ENCODE measurements around the gene PKDCC.
"Not testable (repeated sequence)": the region's sequence is repeated elsewhere in the genome, so short reads cannot be mapped to it uniquely, and the experiment has no call there.

PKDCC gene

GRCh38 chr2:42030829-42031228 is 17.0 kb upstream of the PKDCC start:
- DNase-seq (ENCODE audit: low read depth in 2 of 2), result no peak

- DNase-seq (ENCODE audit: low read depth in 2 of 2), result no peak
Measured at GRCh38 chr2:42031281-42032223, 16.3 kb upstream of the PKDCC start.

- no peak for DNase-seq (ENCODE audit: low read depth in 2 of 2)
Measured at GRCh38 chr2:42032224-42032620, 15.6 kb upstream of the PKDCC start.

GRCh38 chr2:42032745-42033144 is 15.1 kb upstream of the PKDCC start:
- DNase-seq (ENCODE audit: low read depth in 2 of 2), result no peak

- not testable (repeated sequence) for DNase-seq (ENCODE audit: low read depth in 2 of 2)
Measured at GRCh38 chr2:42034096-42034495, 13.7 kb upstream of the PKDCC start.

- no peak for DNase-seq (ENCODE audit: low read depth in 2 of 2)
Measured at GRCh38 chr2:42035241-42035640, 12.6 kb upstream of the PKDCC start.

GRCh38 chr2:42036413-42036812 is 11.4 kb upstream of the PKDCC start:
- no peak for DNase-seq (ENCODE audit: low read depth in 2 of 2)

- no peak for DNase-seq (ENCODE audit: low read depth in 2 of 2)
Measured at GRCh38 chr2:42036940-42037339, 10.9 kb upstream of the PKDCC start.

- no peak for DNase-seq (ENCODE audit: low read depth in 2 of 2)
Measured at GRCh38 chr2:42040643-42041278, 7.1 kb upstream of the PKDCC start.

GRCh38 chr2:42041377-42042127 is 6.3 kb upstream of the PKDCC start:
- no peak for DNase-seq (ENCODE audit: low read depth in 2 of 2)

- DNase-seq (ENCODE audit: low read depth in 2 of 2), result no peak
Measured at GRCh38 chr2:42042631-42043355, 5.0 kb upstream of the PKDCC start.

- DNase-seq (ENCODE audit: low read depth in 2 of 2), result no peak
Measured at GRCh38 chr2:42043789-42044394, 3.9 kb upstream of the PKDCC start.

GRCh38 chr2:42044939-42045338 is 2.9 kb upstream of the PKDCC start:
- no peak for DNase-seq (ENCODE audit: low read depth in 2 of 2)

GRCh38 chr2:42045352-42045751 is 2.5 kb upstream of the PKDCC start:
- no peak for DNase-seq (ENCODE audit: low read depth in 2 of 2)

GRCh38 chr2:42045848-42046748 is 1.7 kb upstream of the PKDCC start:
- DNase-seq (ENCODE audit: low read depth in 2 of 2), result no peak

GRCh38 chr2:42046819-42047487 is 868 bp upstream of the PKDCC start:
- no peak for DNase-seq (ENCODE audit: low read depth in 2 of 2)

- no peak for DNase-seq (ENCODE audit: low read depth in 2 of 2)
Measured at GRCh38 chr2:42048299-42049220, 739 bp downstream of the PKDCC start.

GRCh38 chr2:42049221-42050009 is 1.6 kb downstream of the PKDCC start:
- no peak for DNase-seq (ENCODE audit: low read depth in 2 of 2)

Measured in stimulated activated CD4-positive, alpha-beta T cell treated with anti-CD3 and anti-CD28 coated beads, Interleukin-12 subunit alpha, Interleukin-12 subunit beta, amount 100 ng/mL, for 24 hours (primary cell).